NCI-H146 treated with DMSO at 0.1 percent for 48 hours (cell line): ENCODE data around the gene NABP2.
"Not testable (repeated sequence)": the region's sequence is repeated elsewhere in the genome, so short reads cannot be mapped to it uniquely, and the experiment has no call there.

Experiments
- DNase-seq: peaks from one replicate; lab custom pipeline; 2025; ENCODE audit not compliant: unreplicated experiment; lab: John Stamatoyannopoulos, UW

Gene NABP2

DNA sequence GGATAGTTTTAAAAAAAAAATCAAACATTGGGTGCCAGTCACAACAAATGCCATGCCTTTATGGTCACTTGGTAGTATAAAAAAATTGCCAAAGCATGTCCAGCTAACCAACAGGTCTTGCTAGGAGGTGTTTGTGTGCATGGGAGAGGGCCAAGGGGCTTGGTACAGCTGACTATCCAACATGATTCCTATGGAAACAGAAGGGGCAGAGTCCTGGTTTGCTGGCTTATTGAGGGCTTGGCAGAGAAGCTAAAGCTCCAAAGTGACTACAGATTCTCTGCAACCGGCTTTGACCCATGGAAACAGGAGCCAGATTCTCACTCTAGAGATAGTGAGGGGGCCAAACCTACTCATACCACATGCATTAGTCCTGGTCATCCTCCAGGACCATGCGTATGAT, 48.3 kb downstream of the NABP2 start:
- DNase-seq, result not testable (repeated sequence)

GRCh38 chr12:56274299-56274698, 50.2 kb downstream of the NABP2 start:
- DNase-seq, result no peak

DNA sequence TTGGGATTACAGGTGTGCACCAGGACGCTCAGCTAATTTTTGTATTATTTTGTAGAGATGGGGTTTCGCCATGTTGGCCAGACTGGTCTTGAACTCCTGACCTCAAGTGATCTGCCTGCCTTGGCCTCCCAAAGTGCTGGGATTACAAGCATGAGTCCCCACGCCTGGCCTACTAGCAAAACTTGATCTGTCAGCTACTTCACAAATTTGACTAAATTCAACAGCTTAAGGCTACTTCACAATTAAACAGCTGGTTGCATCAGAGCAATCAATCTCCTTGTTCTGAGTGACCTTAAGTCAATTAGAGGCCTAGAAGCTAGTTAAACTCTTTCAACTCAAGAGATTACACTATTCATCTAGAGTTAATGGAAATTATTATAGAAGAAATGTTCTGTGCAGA, 54.8 kb downstream of the NABP2 start:
- no peak for DNase-seq
